Sciatic nerve (tissue), 2 donors: ENCODE measurements around the gene DIS3L. TPM values are rescaled to one million over a fixed set of nuclear protein-coding genes. Genes with fewer than 3 reads are reported as not detected.
"Not testable (repeated sequence)": the region's sequence is repeated elsewhere in the genome, so short reads cannot be mapped to it uniquely, and the experiment has no call there.

Source experiments
- ATAC-seq: fragments of 200-7000 bp; cut with Tn5 transposase; one replicate; pipeline ENCODE4 v1.9.1; 2020; ENCODE audit warnings: mild to moderate bottlenecking, moderate library complexity
- DNase-seq: peaks from one replicate; pipeline ENCODE4 v3.0.0-alpha.2; 2020; ENCODE audit warnings: low spot score
- intact Hi-C: fragments of 100-400 bp; cut with DNase I; formaldehyde crosslinking; loops from one replicate; pipeline ENCODE4 v1.14.2; 2022
- total RNA-seq: library from RNA; stranded (reverse); fragmentation: NEBNext Ultra II Directional; extraction: Animal tissue kit (Norgen Biotek cat#: 25700); gene quantifications from one replicate; pipeline ENCODE4 v1.2.1, GENCODE V29; 2021
- donor health status: DM: no; HTN: no; CAD: no.
- donor health status: DM: no; HTN: no; CAD: no.

The DIS3L gene
- total RNA-seq: 43.4 TPM

GRCh38 chr15:66293419-66294156, at the start of gene DIS3L:
Gene DIS3L, plus strand, starts transcription at chr15:66293568. Its CDS starts 29 bp downstream, at chr15:66293597.
- DNase-seq (peak; percentile 73), ATAC-seq (peak; percentile 83)
- intact Hi-C loops: no loop called here

- ATAC-seq, DNase-seq, intact Hi-C loops: not testable (repeated sequence)
Observed at GRCh38 chr15:66245832-66246231, 47.5 kb upstream of the DIS3L start.

- DNase-seq: no peak
- ATAC-seq: no peak
- intact Hi-C loops: no loop called here
Observed at GRCh38 chr15:66246937-66247336, 46.4 kb upstream of the DIS3L start.

GRCh38 chr15:66249605-66250174, 43.7 kb upstream of the DIS3L start:
- DNase-seq: no peak
- intact Hi-C loops: no loop called here
- ATAC-seq: no peak

- ATAC-seq: no peak
- DNase-seq: no peak
- intact Hi-C loops: no loop called here
Observed at GRCh38 chr15:66251065-66251789, 42.1 kb upstream of the DIS3L start.

GRCh38 chr15:66251790-66252684, 41.3 kb upstream of the DIS3L start:
- DNase-seq: peak; percentile 71
- intact Hi-C loops: no loop called here

GRCh38 chr15:66252685-66253417, 40.5 kb upstream of the DIS3L start:
- peak; percentile 42 for ATAC-seq
- no peak for DNase-seq
- intact Hi-C loops: no loop called here

More at GRCh38 chr15:66251790-66252684, 41.3 kb upstream of the DIS3L start:
- ATAC-seq: peak; percentile 84

- intact Hi-C loops: no loop called here
- DNase-seq (peak; percentile 62), ATAC-seq (peak; percentile 73)
Observed at GRCh38 chr15:66253418-66254088, 39.8 kb upstream of the DIS3L start, which contains the start of gene MEGF11. Gene MEGF11, minus strand, starts transcription at chr15:66253750. Its CDS starts 125,347 bp downstream, at chr15:66128403.

GRCh38 chr15:66254089-66254950, 39.0 kb upstream of the DIS3L start:
- intact Hi-C loops: no loop called here
- ATAC-seq (no peak), DNase-seq (no peak)

GRCh38 chr15:66254951-66255676, 38.3 kb upstream of the DIS3L start:
- ATAC-seq (no peak), DNase-seq (no peak)
- intact Hi-C loops: no loop called here

- no peak for DNase-seq
- intact Hi-C loops: no loop called here
- no peak for ATAC-seq
Observed at GRCh38 chr15:66256692-66257091, 36.7 kb upstream of the DIS3L start.

- intact Hi-C loops: no loop called here
- no peak for ATAC-seq
Observed at GRCh38 chr15:66261056-66261455, 32.3 kb upstream of the DIS3L start.

GRCh38 chr15:66262837-66263236, 30.5 kb upstream of the DIS3L start:
- ATAC-seq, DNase-seq, intact Hi-C loops: not testable (repeated sequence)

More at GRCh38 chr15:66261056-66261455, 32.3 kb upstream of the DIS3L start:
- DNase-seq: no peak

- DNase-seq: no peak
- intact Hi-C loops: no loop called here
- no peak for ATAC-seq
Observed at GRCh38 chr15:66264859-66265513, 28.4 kb upstream of the DIS3L start.

GRCh38 chr15:66269326-66270090, 23.9 kb upstream of the DIS3L start:
- intact Hi-C loops: no loop called here

More at GRCh38 chr15:66269326-66270090, 23.9 kb upstream of the DIS3L start:
- no peak for ATAC-seq
- DNase-seq: no peak
